GM20000 (cell line): ENCODE measurements around the gene CDH18.

Source experiments
- DNase-seq: peaks from one replicate; pipeline ENCODE4 v3.0.0; 2012; ENCODE audit warnings: low spot score
- TF ChIP-seq, protein P1 (sequence below): IDR thresholded peaks from 2 replicates; pipeline ENCODE4 v1.5.1; 2012; ENCODE audit warnings: mild to moderate bottlenecking, control low read depth; ENCODE audit errors: extremely low read depth, missing control alignments

The CDH18 gene

DNA sequence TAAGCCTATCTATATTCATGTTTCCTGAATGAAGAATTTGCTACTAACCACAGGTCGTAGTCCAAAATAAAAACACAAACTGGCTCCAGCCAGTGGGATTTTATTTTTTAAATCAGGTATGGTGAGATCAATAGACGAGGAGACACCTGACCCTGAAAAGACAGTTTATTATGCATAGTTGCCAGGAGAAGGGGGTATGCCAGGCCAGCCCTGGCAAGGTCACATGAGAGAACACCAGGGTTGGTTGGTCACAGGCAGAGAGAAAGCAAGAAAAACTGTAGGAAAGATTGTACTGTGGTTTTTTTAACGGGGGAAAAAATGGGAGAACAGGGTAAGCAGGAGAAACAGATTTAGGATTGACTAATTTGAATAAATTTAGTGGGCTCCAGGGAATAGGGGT is 125.3 kb downstream of the CDH18 start:
- DNase-seq: no peak
- TF ChIP-seq, protein P1, sequence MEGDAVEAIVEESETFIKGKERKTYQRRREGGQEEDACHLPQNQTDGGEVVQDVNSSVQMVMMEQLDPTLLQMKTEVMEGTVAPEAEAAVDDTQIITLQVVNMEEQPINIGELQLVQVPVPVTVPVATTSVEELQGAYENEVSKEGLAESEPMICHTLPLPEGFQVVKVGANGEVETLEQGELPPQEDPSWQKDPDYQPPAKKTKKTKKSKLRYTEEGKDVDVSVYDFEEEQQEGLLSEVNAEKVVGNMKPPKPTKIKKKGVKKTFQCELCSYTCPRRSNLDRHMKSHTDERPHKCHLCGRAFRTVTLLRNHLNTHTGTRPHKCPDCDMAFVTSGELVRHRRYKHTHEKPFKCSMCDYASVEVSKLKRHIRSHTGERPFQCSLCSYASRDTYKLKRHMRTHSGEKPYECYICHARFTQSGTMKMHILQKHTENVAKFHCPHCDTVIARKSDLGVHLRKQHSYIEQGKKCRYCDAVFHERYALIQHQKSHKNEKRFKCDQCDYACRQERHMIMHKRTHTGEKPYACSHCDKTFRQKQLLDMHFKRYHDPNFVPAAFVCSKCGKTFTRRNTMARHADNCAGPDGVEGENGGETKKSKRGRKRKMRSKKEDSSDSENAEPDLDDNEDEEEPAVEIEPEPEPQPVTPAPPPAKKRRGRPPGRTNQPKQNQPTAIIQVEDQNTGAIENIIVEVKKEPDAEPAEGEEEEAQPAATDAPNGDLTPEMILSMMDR: no peak

DNA sequence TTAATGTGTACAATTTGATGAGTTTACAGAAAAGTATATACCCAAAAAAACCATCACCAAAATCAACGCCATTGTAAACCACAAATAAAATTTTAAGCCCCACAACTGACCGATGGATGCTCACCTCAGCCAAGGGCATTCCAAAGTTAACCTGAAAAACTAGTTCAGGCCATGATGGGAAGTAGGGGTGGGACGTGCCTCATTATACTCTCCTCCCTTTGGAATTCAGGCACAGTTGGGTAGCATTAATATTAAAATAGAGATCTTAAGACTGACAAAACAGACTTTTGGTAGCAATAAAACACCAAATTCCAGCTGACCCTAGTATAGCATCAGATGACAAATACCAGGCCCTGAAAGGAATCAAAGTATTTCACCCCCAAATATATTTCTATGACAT is 129.0 kb downstream of the CDH18 start:
- TF ChIP-seq, protein P1: no peak
- no peak for DNase-seq

- no peak for DNase-seq
- TF ChIP-seq, protein P1: no peak
These were observed 132.1 kb downstream of the CDH18 start for GRCh38 chr5:19855931-19856330.

DNA sequence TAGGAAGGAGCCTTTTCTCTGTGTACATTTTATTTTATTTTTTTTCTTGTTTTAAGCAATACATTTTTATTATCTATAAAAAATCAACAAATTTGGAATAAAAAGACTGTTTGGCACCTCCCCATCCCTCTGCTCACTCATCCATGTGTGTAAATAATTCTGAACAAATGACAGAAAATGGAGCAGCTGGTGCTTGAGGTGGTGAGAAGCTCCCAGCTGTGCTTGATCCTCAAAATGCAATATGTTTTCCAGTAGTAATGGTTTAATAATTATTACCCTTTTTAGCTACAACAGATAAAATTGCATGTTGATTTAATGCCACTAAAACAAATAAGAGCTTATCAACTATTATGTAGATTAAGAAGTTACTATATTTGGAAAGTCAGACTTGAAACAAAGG is 132.5 kb downstream of the CDH18 start:
- DNase-seq: no peak
- TF ChIP-seq, protein P1: no peak

DNA sequence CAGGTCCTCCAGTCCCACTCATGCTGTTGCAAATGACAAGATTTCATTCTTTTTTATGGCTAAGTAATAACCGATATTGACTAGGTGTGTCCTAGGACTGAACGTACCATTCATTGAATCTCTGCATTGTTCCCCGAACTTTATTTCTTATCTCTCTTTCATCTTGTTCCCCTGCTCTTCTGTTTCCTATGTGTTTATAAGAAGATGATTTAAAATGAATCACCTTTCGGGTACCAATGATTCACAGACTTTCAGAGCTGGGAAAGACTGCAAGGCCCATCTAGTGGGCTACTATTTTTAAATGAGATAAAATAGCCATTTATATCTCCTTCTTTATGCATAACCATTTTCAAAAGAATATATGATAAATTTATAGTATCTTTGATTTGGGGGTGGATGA is 133.0 kb downstream of the CDH18 start:
- DNase-seq: no peak
- TF ChIP-seq, protein P1: no peak

DNA sequence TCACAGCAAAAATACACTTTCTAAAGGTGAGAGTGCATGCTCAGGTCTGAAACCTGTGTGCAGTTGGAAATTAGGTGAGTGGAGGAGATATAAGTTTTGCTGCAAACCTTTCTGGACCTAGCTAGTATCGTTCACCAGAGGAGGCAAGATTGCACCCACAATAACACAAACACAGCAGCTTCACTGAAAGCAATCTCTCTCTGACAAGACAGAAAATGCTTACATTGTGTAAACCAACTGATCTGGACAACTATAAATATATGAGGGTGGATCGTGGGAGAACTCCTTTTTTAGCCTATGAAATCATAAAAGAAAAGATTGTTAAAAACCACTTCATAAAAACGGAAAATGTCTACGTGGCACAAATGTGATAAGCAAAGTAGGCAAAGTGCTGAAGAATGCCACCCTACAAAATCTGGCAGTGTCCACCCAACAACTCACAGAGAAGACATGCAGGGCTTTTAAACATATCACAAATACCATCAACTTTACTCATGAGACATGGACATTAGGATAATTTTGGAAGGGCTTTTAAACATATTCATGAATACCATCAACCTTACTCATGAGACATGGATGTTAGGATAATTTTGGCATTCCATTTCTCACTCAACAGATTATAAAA is 134.3 kb downstream of the CDH18 start:
- DNase-seq: no peak
- TF ChIP-seq, protein P1: no peak

- TF ChIP-seq, protein P1: no peak
- DNase-seq: no peak
These were observed 150.3 kb downstream of the CDH18 start for GRCh38 chr5:19837536-19838174.
